ENCODE results near the gene ERCC1. TPM values are rescaled to one million over a fixed set of nuclear protein-coding genes. Genes with fewer than 3 reads are reported as not detected.

The ERCC1 gene
- total and polyA plus RNA-seq, 4 donors, result 19.2 to 28.7 (median 22.0) TPM

DNA sequence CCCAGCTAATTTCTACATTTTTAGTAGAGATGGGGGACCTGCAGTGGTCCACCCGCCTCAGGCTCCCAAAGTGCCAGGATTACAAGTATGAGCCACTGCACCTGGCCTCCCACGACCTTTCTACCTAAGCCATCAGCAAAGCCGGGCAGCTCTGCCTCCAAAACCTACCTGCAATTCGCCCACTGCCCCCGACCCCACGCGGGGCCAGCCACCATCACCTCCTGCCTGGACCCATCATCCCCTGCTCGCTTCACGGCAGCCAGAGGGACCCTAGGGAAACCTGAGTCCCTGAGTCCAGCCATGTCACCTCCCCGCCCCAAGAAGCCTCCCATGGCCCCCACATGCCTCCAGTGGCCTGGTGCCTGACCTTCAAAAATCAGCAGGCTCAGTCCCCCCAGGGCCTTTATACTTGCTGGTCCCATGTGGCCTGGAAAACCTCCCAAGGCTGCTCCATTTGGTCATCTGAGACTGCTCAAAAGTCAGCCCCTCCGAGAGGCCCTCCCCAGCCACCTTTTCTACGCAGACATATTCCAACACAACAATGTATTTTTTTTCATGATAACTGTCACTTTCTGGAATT is 65.4 kb downstream of the ERCC1 start:
- H3K4me1 ChIP-seq (ENCODE audit: control insufficient read depth in 4 of 4, insufficient read depth in 4 of 4, low read length in 3 of 4), result no peaks in the 10 kb centered on the region
- no peak overlapping the region for H3K9ac ChIP-seq (ENCODE audit: low read depth in 1 of 2, low read length in 2 of 2)
- TF ChIP-seq YY1 (IDR thresholded peaks at IDR 0.05) (no peak), SP1 (IDR thresholded peaks at IDR 0.05) (no peak), EGR1 (IDR thresholded peaks at IDR 0.05; ENCODE audit: low read depth in 2 of 2) (no peak), RXRA (IDR thresholded peaks at IDR 0.05) (no peak), FOXA1 (IDR thresholded peaks at IDR 0.05) (no peak), TAF1 (conservative IDR thresholded peaks at IDR 0.05) (no peak), RAD21 (IDR thresholded peaks at IDR 0.05) (no peak), GABPA (IDR thresholded peaks at IDR 0.05 in 1 of 2, conservative IDR thresholded peaks at IDR 0.05 in 1 of 2) (no peak), NR2F2 (IDR thresholded peaks at IDR 0.05) (no peak), HNF4G (IDR thresholded peaks at IDR 0.05) (no peak), HNF4A (conservative IDR thresholded peaks at IDR 0.05) (no peak), JUND (IDR thresholded peaks at IDR 0.05) (no peak), FOXA2 (IDR thresholded peaks at IDR 0.05) (no peak)
- TF ChIP-seq, protein P1, sequence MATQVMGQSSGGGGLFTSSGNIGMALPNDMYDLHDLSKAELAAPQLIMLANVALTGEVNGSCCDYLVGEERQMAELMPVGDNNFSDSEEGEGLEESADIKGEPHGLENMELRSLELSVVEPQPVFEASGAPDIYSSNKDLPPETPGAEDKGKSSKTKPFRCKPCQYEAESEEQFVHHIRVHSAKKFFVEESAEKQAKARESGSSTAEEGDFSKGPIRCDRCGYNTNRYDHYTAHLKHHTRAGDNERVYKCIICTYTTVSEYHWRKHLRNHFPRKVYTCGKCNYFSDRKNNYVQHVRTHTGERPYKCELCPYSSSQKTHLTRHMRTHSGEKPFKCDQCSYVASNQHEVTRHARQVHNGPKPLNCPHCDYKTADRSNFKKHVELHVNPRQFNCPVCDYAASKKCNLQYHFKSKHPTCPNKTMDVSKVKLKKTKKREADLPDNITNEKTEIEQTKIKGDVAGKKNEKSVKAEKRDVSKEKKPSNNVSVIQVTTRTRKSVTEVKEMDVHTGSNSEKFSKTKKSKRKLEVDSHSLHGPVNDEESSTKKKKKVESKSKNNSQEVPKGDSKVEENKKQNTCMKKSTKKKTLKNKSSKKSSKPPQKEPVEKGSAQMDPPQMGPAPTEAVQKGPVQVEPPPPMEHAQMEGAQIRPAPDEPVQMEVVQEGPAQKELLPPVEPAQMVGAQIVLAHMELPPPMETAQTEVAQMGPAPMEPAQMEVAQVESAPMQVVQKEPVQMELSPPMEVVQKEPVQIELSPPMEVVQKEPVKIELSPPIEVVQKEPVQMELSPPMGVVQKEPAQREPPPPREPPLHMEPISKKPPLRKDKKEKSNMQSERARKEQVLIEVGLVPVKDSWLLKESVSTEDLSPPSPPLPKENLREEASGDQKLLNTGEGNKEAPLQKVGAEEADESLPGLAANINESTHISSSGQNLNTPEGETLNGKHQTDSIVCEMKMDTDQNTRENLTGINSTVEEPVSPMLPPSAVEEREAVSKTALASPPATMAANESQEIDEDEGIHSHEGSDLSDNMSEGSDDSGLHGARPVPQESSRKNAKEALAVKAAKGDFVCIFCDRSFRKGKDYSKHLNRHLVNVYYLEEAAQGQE (IDR thresholded peaks at IDR 0.05), result no peak
- TF ChIP-seq, protein P2, sequence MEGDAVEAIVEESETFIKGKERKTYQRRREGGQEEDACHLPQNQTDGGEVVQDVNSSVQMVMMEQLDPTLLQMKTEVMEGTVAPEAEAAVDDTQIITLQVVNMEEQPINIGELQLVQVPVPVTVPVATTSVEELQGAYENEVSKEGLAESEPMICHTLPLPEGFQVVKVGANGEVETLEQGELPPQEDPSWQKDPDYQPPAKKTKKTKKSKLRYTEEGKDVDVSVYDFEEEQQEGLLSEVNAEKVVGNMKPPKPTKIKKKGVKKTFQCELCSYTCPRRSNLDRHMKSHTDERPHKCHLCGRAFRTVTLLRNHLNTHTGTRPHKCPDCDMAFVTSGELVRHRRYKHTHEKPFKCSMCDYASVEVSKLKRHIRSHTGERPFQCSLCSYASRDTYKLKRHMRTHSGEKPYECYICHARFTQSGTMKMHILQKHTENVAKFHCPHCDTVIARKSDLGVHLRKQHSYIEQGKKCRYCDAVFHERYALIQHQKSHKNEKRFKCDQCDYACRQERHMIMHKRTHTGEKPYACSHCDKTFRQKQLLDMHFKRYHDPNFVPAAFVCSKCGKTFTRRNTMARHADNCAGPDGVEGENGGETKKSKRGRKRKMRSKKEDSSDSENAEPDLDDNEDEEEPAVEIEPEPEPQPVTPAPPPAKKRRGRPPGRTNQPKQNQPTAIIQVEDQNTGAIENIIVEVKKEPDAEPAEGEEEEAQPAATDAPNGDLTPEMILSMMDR (IDR thresholded peaks at IDR 0.05; ENCODE audit: low read depth, low read length, missing input control), result no peak
- TF ChIP-seq, protein P3, sequence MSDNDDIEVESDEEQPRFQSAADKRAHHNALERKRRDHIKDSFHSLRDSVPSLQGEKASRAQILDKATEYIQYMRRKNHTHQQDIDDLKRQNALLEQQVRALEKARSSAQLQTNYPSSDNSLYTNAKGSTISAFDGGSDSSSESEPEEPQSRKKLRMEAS (IDR thresholded peaks at IDR 0.05), result no peak
- TF ChIP-seq, protein P4, sequence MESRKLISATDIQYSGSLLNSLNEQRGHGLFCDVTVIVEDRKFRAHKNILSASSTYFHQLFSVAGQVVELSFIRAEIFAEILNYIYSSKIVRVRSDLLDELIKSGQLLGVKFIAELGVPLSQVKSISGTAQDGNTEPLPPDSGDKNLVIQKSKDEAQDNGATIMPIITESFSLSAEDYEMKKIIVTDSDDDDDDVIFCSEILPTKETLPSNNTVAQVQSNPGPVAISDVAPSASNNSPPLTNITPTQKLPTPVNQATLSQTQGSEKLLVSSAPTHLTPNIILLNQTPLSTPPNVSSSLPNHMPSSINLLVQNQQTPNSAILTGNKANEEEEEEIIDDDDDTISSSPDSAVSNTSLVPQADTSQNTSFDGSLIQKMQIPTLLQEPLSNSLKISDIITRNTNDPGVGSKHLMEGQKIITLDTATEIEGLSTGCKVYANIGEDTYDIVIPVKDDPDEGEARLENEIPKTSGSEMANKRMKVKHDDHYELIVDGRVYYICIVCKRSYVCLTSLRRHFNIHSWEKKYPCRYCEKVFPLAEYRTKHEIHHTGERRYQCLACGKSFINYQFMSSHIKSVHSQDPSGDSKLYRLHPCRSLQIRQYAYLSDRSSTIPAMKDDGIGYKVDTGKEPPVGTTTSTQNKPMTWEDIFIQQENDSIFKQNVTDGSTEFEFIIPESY (IDR thresholded peaks at IDR 0.05), result no peak
- TF ChIP-seq, protein P5, sequence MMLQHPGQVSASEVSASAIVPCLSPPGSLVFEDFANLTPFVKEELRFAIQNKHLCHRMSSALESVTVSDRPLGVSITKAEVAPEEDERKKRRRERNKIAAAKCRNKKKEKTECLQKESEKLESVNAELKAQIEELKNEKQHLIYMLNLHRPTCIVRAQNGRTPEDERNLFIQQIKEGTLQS (IDR thresholded peaks at IDR 0.05), result no peak
- WGBS, result 96% methylated on average over 12 of the region's 12 CpGs
- peaks cover 2 to 37% (median 5%) of the 10 kb centered on the region in 4 donors for H3K36me3 ChIP-seq (ENCODE audit: control insufficient read depth in 4 of 4, insufficient read depth in 3 of 4, low read depth in 1 of 4, low read length in 3 of 4)
- no peaks in the 10 kb centered on the region for H3K9me3 ChIP-seq (ENCODE audit: control insufficient read depth in 4 of 4, low read length in 3 of 4)
- no peak for DNase-seq (ENCODE audit: low spot score)
- H3K27ac ChIP-seq (ENCODE audit: low read depth in 1 of 2, low read length in 2 of 2), result no peak overlapping the region
- H3K27me3 ChIP-seq (ENCODE audit: control insufficient read depth in 4 of 4, insufficient read depth in 4 of 4, low read length in 3 of 4), result no peaks in the 10 kb centered on the region
- H3K4me3 ChIP-seq (ENCODE audit: low read depth in 1 of 3, low read length in 3 of 3), result no peak overlapping the region
